HFF-Myc (cell line): Measurements from ENCODE around the gene NIPAL4.

Source experiments
- DNase-seq: peaks from one replicate; pipeline ENCODE4 v3.0.0-alpha.2; 2011; ENCODE audit warnings: low read depth; ENCODE audit errors: extremely low read depth
- H3K4me3 ChIP-seq: replicated peaks from 2 replicates; pipeline ENCODE4 v1.5.1; 2011; ENCODE audit warnings: low read depth, mild to moderate bottlenecking, control low read depth, low read length
- TF ChIP-seq, protein P1 (sequence below): IDR thresholded peaks from 2 replicates; pipeline ENCODE4 v1.5.1; 2012; ENCODE audit warnings: mild to moderate bottlenecking, low read depth, low read length, control low read depth; ENCODE audit errors: missing control alignments

Gene NIPAL4

DNA sequence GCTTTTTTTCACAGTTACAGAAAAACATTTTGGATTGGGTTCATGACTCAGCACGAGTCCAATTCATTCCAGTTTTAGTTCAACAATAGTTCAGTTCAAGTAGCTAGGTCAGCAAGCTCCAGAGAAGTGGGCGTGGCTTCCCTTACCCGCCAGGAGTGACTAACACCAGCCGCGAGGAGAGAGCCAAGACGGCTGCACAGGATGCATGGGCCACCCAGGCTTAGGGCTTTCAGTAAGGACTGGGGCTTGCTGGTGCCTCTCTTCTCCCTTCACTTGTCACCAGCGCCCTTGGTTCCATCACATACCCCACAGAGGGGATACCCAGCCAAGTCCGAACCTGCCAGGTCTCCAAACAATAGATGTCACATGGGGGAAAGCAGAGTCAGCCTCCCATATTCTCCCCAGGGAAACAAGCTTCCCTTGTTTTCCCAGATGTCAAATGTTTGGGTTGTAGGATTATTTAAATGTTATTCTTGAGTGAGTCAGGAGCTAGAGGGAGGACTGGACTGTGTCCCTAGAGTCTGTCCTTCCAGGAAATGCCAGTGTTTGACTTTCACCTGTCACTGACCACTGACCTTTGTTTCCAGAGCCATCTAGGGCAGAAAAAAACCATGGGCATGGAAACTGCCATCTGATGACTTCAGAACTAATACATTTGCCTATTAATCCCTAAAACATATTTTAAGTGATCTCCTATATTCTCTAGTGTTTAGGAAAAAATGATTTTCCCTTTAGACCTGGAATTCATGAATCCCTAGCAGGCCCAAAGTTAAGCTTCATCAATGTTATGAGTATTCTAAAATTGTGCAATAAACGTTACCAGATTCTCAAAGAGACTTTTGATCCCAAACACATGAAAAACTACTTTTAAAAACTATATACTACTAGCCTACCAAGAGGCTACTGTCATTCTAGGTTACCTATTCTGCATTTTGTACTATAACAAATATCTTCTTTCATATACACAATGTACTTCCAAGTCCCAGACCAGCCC, 51.9 kb downstream of the NIPAL4 start:
- TF ChIP-seq, protein P1, sequence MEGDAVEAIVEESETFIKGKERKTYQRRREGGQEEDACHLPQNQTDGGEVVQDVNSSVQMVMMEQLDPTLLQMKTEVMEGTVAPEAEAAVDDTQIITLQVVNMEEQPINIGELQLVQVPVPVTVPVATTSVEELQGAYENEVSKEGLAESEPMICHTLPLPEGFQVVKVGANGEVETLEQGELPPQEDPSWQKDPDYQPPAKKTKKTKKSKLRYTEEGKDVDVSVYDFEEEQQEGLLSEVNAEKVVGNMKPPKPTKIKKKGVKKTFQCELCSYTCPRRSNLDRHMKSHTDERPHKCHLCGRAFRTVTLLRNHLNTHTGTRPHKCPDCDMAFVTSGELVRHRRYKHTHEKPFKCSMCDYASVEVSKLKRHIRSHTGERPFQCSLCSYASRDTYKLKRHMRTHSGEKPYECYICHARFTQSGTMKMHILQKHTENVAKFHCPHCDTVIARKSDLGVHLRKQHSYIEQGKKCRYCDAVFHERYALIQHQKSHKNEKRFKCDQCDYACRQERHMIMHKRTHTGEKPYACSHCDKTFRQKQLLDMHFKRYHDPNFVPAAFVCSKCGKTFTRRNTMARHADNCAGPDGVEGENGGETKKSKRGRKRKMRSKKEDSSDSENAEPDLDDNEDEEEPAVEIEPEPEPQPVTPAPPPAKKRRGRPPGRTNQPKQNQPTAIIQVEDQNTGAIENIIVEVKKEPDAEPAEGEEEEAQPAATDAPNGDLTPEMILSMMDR = no peak
- DNase-seq = peak; percentile 94
- H3K4me3 ChIP-seq = no peak overlapping the region

DNA sequence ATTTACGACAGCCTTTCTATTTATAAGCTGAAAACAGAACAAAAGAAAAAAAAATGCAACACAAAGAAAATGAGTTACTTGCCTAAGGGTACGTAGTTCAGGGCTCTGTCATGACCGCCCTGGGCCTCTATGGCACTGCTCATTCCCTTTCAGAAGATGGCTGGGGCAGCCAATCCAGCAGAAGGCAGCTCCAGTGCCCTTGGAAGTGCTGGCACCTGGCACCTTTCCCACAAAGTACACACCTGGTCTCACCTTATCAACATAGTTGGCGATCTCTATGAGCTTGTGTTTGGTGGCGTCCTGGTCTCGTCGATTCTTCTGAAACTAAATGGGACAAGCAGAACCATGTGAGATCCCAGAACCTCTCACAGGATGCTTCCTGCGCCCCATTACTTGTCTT, 53.2 kb downstream of the NIPAL4 start:
- TF ChIP-seq, protein P1 = no peak
- no peak overlapping the region for H3K4me3 ChIP-seq
- DNase-seq = no peak

DNA sequence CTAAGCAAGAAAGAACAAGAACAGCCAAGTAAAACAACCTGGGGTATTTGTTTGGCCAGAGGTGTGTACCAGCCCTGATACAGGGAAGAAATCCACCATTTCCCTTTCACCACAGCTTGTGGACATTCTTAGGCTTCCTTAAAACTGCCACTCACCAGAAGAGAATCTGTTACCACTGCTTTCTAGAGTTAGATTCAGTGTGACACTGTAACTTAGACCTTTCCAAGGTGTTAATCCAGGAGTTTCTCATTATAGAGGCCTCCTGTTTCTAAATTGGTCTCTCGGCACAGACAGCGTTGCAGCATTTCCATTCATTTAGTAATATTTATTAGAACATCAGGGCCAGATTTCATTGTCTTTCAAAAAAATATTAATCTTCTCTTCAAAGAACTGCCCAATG, 55.0 kb downstream of the NIPAL4 start:
- DNase-seq = no peak
- TF ChIP-seq, protein P1 = no peak
- H3K4me3 ChIP-seq = no peak overlapping the region

DNA sequence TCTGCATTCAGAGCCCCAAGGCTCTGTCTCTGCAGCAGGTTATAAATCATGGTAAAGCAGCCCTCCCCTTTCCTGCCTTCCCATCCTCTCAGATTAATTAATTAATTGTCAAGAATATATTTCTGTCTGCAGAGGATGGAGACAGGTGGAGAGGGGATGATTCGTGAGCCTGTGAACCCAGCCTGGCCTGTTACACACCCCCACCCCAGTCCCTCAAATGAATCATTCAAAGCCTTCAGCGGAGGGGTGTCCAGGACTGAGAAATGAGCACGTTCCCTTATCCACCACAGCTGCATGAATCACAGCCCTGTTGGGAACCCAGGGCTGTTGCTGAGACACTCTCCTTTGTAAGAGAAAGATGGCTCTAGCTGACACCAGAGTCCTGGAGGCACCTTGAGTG, 56.0 kb downstream of the NIPAL4 start:
- TF ChIP-seq, protein P1 = no peak
- no peak overlapping the region for H3K4me3 ChIP-seq
- DNase-seq = peak; percentile 38

DNA sequence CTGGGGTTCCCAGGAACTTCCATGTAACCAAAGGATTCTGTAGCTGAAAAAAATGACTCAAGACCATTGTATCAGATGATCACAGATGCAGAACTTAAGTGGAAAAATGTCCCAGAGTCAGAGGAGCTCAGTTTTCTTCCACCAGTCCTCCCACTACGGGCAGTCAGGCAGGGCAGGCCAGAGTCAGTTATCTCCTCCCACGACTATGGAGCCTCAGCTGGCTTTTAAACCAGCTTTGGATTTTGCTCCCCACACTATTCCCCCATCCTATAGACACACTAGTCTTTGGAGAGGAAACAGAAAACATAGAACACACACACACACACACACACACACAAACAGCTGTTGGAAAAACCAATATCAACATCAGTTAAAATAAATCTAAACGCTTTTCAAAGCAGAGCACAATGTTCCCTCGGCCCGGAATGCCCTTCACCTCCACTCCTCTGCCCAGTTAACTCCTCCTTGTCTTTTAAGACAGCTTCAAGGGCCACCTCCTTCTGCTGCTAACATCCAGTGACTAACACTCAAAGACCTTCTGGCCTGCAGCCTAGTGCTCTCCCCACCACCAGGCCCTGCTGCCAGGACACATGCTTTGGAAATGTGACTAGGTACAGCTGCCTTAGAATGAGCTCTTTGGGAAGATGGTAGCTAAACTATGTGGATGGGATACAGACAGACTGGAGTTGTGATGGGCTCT, 56.8 kb downstream of the NIPAL4 start:
- no peak overlapping the region for H3K4me3 ChIP-seq
- DNase-seq = peak; percentile 59
- TF ChIP-seq, protein P1 = no peak

DNA sequence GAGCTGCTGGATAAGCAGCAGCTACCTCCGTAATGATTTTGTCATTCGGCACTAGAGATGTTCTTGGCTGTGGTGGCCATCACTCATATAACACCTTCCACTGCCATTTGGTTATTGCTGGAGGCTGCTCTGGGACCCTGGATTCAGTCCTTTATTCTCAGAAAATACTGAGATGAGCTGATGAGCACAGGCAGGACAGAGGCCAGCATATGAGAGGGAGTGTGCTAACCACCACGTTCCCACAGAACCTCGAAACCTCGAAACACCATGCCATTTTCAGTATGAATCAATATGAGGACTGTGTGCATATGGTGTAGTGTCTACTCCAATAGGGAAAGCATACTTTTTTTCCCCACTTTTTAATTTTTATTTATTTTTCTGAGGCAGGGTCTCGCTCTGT, 59.0 kb downstream of the NIPAL4 start:
- H3K4me3 ChIP-seq = no peak overlapping the region
- DNase-seq = no peak
- TF ChIP-seq, protein P1 = no peak
